Activated T-cell treated with anti-CD3 and anti-CD28 coated beads for 48 hours (primary cell): ENCODE results near the gene ZMYM5.
"Not testable (repeated sequence)": the region's sequence is repeated elsewhere in the genome, so short reads cannot be mapped to it uniquely, and the experiment has no call there.

Experiments used
- DNase-seq: peaks from one replicate; pipeline ENCODE4 v3.0.0-alpha.2; 2020; ENCODE audit warnings: low read depth

Gene ZMYM5

DNA sequence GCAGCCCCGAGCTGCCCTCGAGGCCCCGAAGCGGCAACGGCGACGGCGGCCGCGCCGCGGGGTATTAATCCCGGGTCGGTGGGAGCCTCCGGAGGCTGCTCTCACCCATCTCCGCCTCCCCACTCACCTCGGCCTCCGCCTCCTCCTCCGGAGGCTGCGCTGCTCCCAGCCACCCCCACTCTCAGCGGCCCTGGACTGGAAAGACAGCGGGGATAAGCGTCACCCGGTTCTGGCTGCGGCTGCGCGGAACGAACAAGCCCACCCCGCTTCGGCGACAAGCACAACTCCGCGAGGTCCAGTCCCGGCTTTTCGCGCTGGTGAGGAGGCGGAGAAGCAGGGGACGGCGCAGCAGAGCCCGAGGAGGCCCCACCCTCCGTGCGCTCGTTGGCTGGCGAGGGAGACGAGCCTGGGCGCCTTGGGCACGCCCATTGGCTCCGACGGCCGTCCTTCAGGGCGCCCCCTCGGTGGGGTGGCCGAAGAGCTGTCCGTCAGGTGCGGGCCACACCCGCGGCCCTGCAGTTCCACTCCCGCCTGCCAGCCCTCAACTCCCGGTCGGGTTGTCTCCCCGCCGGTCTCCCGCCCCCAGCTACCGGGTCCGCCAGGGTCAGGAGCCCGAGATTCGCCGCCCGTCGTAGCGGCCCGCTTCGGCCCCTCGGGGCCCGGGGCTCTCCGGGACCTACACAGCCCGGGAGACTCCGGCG is at the start of gene ZMYM5:
TSS of gene ZMYM5 (minus strand) at position 327 of the 701 bp plus-strand sequence. CDS start 11,469 bp downstream, outside the sequence.
- peak; percentile 97 for DNase-seq

- DNase-seq, result no peak
Observed at GRCh38 chr13:19910336-19911072, 47.1 kb upstream of the ZMYM5 start.

GRCh38 chr13:19908350-19908986 is 45.0 kb upstream of the ZMYM5 start:
- no peak for DNase-seq

GRCh38 chr13:19905487-19906195 is 42.2 kb upstream of the ZMYM5 start:
- not testable (repeated sequence) for DNase-seq

DNA sequence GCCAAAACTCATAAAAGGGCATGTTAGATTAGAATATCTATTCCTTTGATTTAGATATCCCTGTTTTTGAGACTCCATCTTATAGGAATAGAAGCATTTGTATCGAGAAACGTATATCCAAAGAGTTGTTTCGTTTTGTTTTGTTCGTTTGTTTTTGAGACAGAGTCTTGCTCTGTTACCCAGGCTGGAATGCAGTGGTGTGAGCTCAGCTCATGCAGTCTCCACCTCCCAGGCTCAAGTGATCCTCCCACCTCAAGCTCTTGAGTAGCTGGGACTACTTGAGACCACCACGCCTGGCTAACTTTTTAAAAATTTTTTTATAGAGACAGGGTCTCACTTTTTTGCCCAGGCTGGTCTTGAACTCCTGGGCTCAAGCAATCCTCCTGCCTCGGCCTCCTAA is 26.6 kb upstream of the ZMYM5 start:
- DNase-seq, result no peak

GRCh38 chr13:19888799-19889198 is 25.4 kb upstream of the ZMYM5 start:
- DNase-seq, result no peak

DNA sequence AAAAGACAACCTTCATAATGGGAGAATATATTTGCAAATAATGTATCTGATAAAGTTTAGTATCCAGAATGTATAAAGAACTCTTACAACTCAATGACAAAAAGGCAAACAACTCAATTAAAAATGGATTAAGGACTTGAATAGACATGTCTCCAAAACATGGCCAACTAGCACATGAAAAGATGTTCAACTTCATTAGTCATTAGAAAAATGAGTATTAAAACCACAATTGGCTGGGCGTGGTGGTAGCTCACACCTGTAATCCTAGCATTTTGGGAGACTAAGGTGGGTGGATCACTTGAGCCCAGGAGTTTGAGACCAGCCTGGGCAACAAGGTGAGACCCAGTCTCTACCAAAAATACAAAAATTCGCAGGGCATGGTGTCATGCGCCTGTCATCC is 18.8 kb upstream of the ZMYM5 start:
- no peak for DNase-seq

- no peak for DNase-seq
Observed at GRCh38 chr13:19881641-19882040, 18.2 kb upstream of the ZMYM5 start.

DNA sequence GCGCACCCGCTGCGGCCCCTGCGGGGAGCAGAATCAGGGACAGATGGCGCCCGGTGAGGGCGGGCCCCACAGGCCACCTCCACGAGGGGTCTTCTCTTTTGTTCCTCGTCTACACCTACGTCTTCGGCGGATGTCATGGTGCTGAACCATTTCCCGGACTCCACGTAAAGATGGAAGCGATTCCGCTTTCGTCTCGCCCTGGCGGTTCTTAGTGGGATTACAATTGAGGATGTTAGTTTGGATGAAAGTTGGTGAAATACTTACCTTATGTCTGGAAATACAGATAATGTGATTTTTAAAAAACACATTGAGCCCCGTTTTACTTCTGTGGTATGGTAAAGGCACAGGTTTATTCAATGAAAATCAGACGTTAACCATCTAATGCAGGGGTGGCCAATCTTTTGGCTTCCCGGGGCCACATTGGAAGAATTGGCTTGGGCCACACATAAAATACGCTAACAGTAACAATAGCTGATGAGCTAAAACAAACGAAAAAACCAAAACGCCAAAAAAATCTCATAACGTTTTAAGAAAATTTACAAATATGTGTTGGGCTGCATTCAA is 1.4 kb upstream of the ZMYM5 start:
- DNase-seq, result peak; percentile 57

DNA sequence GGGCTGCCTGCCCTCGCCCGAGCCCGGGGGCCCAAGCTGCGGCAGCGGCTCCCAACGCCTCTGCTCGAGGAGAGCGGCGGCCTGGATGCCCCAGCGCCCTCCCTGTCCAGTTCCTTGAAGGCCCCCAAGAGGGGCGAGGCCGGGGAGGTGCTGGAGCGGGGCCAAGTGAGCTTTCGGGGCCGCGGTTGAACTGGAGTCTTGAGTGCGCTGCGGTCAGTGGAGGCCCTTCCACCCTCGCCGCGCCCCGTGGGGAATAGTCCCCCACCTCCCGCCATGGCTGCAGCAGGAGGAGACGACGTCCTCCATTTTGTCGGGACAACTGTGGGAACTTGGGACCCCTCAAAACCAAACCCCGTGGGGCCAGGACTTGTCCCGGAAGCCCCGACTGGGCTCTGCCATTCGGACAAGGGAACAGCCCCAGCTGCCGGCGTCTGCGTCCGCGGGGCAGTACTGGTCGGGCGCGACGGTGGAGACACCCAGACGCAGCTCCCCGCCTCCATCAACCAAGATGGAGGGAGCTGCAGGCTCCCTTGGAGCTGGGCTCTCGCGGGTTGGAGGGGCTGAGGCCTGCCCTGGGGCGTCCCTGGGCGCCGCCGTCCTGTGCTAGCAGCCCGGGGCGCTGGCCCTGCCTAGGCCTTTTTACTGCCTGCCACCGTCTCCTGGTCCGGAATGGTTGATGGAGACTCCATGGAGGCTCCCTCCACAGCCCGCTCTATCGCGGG is 736 bp upstream of the ZMYM5 start:
- DNase-seq, result peak; percentile 57

GRCh38 chr13:19862481-19863313 is 752 bp downstream of the ZMYM5 start:
- DNase-seq, result peak; percentile 36

DNA sequence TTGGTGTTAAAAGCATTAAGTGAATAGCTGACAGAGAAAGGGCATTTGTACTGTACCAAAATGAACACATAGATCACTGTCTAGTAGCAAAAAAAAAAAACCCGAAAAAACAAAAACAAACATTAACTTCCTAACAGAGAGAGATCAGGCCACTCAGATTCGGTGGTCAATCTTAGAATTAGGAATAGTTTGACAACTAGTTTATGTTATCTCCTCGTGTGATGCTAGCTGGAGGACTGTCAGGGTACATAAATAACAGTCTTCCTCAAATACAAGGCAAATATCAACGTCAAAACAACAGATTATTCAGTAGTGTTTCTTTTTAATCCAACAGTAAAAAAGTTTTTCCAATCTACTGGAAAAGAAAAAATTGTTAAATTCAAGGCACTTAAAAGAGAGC is 1.7 kb downstream of the ZMYM5 start:
- no peak for DNase-seq

GRCh38 chr13:19860884-19861655 is 2.4 kb downstream of the ZMYM5 start:
- no peak for DNase-seq

GRCh38 chr13:19857637-19858036 is 5.8 kb downstream of the ZMYM5 start:
- not testable (repeated sequence) for DNase-seq

GRCh38 chr13:19852766-19853165 is 10.7 kb downstream of the ZMYM5 start:
- DNase-seq, result no peak

GRCh38 chr13:19845758-19846157 is 17.7 kb downstream of the ZMYM5 start:
- DNase-seq, result no peak

GRCh38 chr13:19838865-19839275 is 24.6 kb downstream of the ZMYM5 start:
- DNase-seq, result no peak

DNA sequence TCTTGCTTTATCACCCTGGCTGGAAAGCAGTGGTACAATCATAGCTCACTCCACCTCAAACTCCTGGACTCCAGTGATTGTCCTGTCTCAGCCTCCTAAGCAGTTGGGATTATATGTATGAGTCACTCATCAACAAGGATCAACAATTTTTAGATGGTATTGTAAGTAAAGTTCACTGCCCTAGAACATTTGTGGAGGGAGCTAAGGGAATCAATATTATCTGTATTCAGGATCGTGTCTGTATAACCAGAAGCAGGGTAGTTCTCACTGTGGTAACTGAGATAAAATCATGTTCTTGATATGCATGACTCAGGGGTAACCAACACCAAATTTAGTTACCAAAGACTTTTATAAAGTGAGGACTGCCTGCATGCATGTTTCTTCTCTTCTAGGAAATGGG is 27.0 kb downstream of the ZMYM5 start:
- DNase-seq, result no peak

DNA sequence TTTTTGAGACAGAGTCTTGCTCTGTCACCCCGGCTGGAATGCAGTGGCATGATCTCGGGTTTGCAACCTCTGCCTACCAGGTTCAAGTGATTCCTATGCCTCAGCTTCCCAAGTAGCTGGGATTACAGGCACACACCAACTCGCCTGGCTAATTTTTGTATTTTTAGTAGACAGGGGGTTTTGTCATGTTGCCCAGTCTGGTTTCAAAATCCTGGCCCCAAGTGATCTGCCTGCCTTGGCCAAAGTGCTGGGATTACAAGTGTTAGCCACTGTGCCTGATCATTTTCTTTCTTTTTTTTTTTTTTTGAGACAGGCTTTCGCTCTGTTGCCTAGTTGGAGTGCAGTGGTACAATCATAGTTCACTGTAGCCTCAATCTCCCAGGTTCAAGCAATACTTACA is 28.7 kb downstream of the ZMYM5 start:
- no peak for DNase-seq

- DNase-seq, result no peak
Observed at GRCh38 chr13:19822673-19823072, 40.8 kb downstream of the ZMYM5 start.
